ENCODE measurements around the gene CHST11. TPM values are rescaled to one million over a fixed set of nuclear protein-coding genes. Genes with fewer than 3 reads are reported as not detected.

CHST11 gene
- total and polyA plus RNA-seq, 2 of the 4 experiments (the other 2 are of a cell fraction) = 1.4 to 2.7 TPM

GRCh38 chr12:104435175-104435574 lies 21.6 kb upstream of the CHST11 start:
- H3K79me1 ChIP-seq (ENCODE audit: low read depth in 1 of 2, low read length in 2 of 2) = no peaks in the 10 kb centered on the region
- no TSS peak for BruUV-seq (replicated peaks)
- no peak overlapping the region for H3K14ac ChIP-seq (replicated peaks; ENCODE audit: low read depth, low read length)
- no peaks in the 10 kb centered on the region for H4K20me1 ChIP-seq (ENCODE audit: insufficient read depth, low read length)
- no peak overlapping the region for H3K56ac ChIP-seq (ENCODE audit: extremely low read depth, insufficient read depth, low read length)
- no CpG with 5 or more reads among the region's 4 CpGs for WGBS, 2 experiments (ENCODE audit: extremely low coverage in 2 of 2, insufficient read length in 1 of 2)
- H2BK15ac ChIP-seq (ENCODE audit: low read depth, low read length) = no peak overlapping the region
- ChIA-PET POLR2A (ENCODE audit: unreplicated experiment) (no interaction called here), CTCF (interaction anchor here (0.9 kb wide), 1 partner anchor 26 kb away, joined by 3 read pairs; no protein-coding TSS in a partner anchor)
- H3K9ac ChIP-seq (ENCODE audit: low read depth, low read length) = no peak overlapping the region
- no peak overlapping the region for H2AK5ac ChIP-seq (ENCODE audit: low read depth, low read length)
- no peak overlapping the region for H4K8ac ChIP-seq (ENCODE audit: low read depth in 2 of 2, low read length in 2 of 2)
- H3K36me3 ChIP-seq (ENCODE audit: control insufficient read depth, insufficient read depth, low read length) = no peaks in the 10 kb centered on the region
- ATAC-seq (ENCODE audit: low read depth) (no peak), DNase-seq (no peak)
- H3K9me1 ChIP-seq (ENCODE audit: insufficient read depth, low read length) = 0 out of 2 replicates have a peak, but pooled peaks cover 3% of the 10 kb centered on the region
- no peaks in the 10 kb centered on the region; the same call in 1 of the 2 replicates for H3K9me3 ChIP-seq (ENCODE audit: control insufficient read depth, insufficient read depth, low read length)
- H2BK120ac ChIP-seq (ENCODE audit: low read depth, low read length) = no peak overlapping the region
- H3K18ac ChIP-seq (ENCODE audit: low read depth, low read length) = no peak overlapping the region
- dilution Hi-C loops (cut with HindIII; ENCODE audit: low sequenced_read_pairs, unreplicated experiment) = no loop called here
- no peak overlapping the region for H2AFZ ChIP-seq (replicated peaks; ENCODE audit: low read length, poor library complexity)
- H3K4me3 ChIP-seq (ENCODE audit: insufficient read depth, low read depth, low read length) = no peak overlapping the region
- H3K4me2 ChIP-seq (ENCODE audit: low read depth, low read length) = no peak overlapping the region
- intact Hi-C loops (cut with micrococcal nuclease) = no loop called here
- H3K27me3 ChIP-seq (ENCODE audit: control insufficient read depth, insufficient read depth, low read length) = peaks cover 60% of the 10 kb centered on the region
- in situ Hi-C loops (cut with MboI; ENCODE audit: low sequenced_read_pairs) = no loop called here
- no peak overlapping the region for H4K91ac ChIP-seq (ENCODE audit: insufficient read depth, low read depth, low read length)
- H3K4ac ChIP-seq (ENCODE audit: low read depth, low read length) = no peak overlapping the region
- no peak overlapping the region for H3K27ac ChIP-seq (ENCODE audit: insufficient read depth, low read length)
- no peaks in the 10 kb centered on the region for H3K4me1 ChIP-seq (ENCODE audit: control insufficient read depth, insufficient read depth, low read length)
- H3K23ac ChIP-seq (ENCODE audit: low read depth, low read length) = no peak overlapping the region
- no peak overlapping the region for H2BK5ac ChIP-seq (ENCODE audit: low read depth, low read length, poor library complexity, severe bottlenecking)
- no peak overlapping the region for H4K5ac ChIP-seq (ENCODE audit: low read depth, low read length)
- TF ChIP-seq MAFK (IDR thresholded peaks at IDR 0.05; ENCODE audit: low read depth, low read length) (no peak), SMC3 (IDR thresholded peaks at IDR 0.05; ENCODE audit: low read depth, low read length) (no peak), RCOR1 (IDR thresholded peaks at IDR 0.05; ENCODE audit: insufficient replicate concordance, low read length) (no peak), CHD1 (IDR thresholded peaks at IDR 0.05; ENCODE audit: low read depth, low read length) (no peak), MAZ (IDR thresholded peaks at IDR 0.05; ENCODE audit: borderline replicate concordance, low read depth, low read length) (no peak), RFX5 (IDR thresholded peaks at IDR 0.05; ENCODE audit: low read depth, low read length) (no peak), MXI1 (IDR thresholded peaks at IDR 0.05; ENCODE audit: borderline replicate concordance, low read depth, low read length) (no peak)
- no peak overlapping the region for H2AK9ac ChIP-seq (replicated peaks; ENCODE audit: low read depth, low read length, poor library complexity)
- H2BK20ac ChIP-seq (ENCODE audit: low read depth, low read length) = no peak overlapping the region
